Lower leg skin (tissue), 4 donors: Measurements from ENCODE around the gene NPTX2. TPM values are rescaled to one million over a fixed set of nuclear protein-coding genes. Genes with fewer than 3 reads are reported as not detected.

Source experiments
- DNase-seq, 2 donors: peaks; one replicate each; pipeline ENCODE4 v3.0.0-alpha.2; 2019; ENCODE audit warnings: low spot score in 2 of 2
- H3K4me3 ChIP-seq: fragments of 200-600 bp; sonication (generic); 2 replicates; pipeline ENCODE4 v1.5.1; 2017; ENCODE audit warnings: mild to moderate bottlenecking, low read depth; ENCODE audit not compliant: poor library complexity, severe bottlenecking
- CTCF ChIP-seq, 3 donors: fragments of 450-650 bp; IDR thresholded peaks; one replicate each; pipeline ENCODE4 v1.5.1; 2016; ENCODE audit warnings: antibody characterized with exemption in 3 of 3, mild to moderate bottlenecking in 3 of 3, moderate library complexity in 2 of 3
- POLR2A ChIP-seq, 2 donors: fragments of 450-650 bp; IDR thresholded peaks; one replicate each; pipeline ENCODE4 v1.6.1; 2016 to 2017; ENCODE audit warnings: antibody characterized with exemption in 2 of 2, mild to moderate bottlenecking in 1 of 2, moderate library complexity in 1 of 2
- WGBS, 2 donors: methylation state at CpG; one replicate each; pipeline ENCODE4 v1.1.5; 2018; 5-methylcytosine and 5-hydroxymethylcytosine counted together
- intact Hi-C: fragments of 100-400 bp; cut with DNase I; formaldehyde crosslinking; loops from one replicate; pipeline ENCODE4 v1.15.0; 2023; ENCODE audit warnings: low total_unique reads
- total RNA-seq, 4 donors: library from RNA; depleted of rRNA; stranded (reverse); fragments of >200 nt; gene quantifications; one replicate each; pipeline ENCODE4 v1.1.0, GENCODE V29; 2016

The NPTX2 gene
- total RNA-seq, 4 donors from 2014 or later: 4.2 to 17.6 (median 10.2) TPM

GRCh38 chr7:98603399-98603788 is 13.7 kb upstream of the NPTX2 start:
- no peak overlapping the region for H3K4me3 ChIP-seq
- intact Hi-C loops: no loop called here
- DNase-seq: no peak
- TF ChIP-seq POLR2A (IDR thresholded peaks at IDR 0.05) (no peak), CTCF (IDR thresholded peaks at IDR 0.05) (no peak)
- 66 to 75% methylated on average over 3 of the region's 3 CpGs for WGBS, 2 donors

GRCh38 chr7:98613601-98614425 is 3.3 kb upstream of the NPTX2 start:
- TF ChIP-seq CTCF (IDR thresholded peaks at IDR 0.05) (no peak), POLR2A (IDR thresholded peaks at IDR 0.05) (no peak)
- no peak overlapping the region for H3K4me3 ChIP-seq
- intact Hi-C loops: no loop called here
- no peak for DNase-seq
- WGBS, 2 donors: 54 to 56% methylated on average over 14 of the region's 14 CpGs

GRCh38 chr7:98616381-98617050 is 569 bp upstream of the NPTX2 start:
- intact Hi-C loops: no loop called here
- TF ChIP-seq POLR2A (IDR thresholded peaks at IDR 0.05) (no peak), CTCF (IDR thresholded peaks at IDR 0.05) (no peak)
- DNase-seq: no peak
- WGBS, 2 donors: 5% methylated on average over 53 to 64 of the region's 67 CpGs
- no peak overlapping the region for H3K4me3 ChIP-seq

DNA sequence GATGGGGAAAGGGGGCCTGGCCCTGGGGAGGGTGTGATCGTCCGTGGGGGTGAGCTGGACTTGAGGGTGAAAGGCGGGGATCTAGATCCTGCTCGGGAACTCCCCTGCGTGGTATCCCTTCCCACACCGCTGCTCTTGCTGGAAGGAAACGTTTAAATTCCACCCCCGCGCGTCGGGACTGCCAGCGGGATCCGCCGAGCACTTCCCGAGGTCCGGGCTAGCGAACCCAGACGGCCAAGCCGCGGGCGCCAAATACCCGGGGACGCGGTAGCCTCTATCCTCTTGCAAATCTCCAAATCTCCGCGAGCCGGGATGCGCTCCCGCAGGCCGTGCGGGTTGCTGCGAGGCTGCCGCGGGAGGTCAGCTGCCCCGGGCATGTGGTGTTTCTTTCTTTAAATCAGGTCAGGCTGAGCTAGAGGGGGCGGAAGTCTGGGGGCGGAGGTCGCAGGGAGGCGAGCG is 904 bp downstream of the NPTX2 start:
- TF ChIP-seq POLR2A (IDR thresholded peaks at IDR 0.05) (no peak), CTCF (IDR thresholded peaks at IDR 0.05) (no peak)
- WGBS, 2 donors: 0 to 1% methylated on average over 36 to 40 of the region's 40 CpGs

DNA sequence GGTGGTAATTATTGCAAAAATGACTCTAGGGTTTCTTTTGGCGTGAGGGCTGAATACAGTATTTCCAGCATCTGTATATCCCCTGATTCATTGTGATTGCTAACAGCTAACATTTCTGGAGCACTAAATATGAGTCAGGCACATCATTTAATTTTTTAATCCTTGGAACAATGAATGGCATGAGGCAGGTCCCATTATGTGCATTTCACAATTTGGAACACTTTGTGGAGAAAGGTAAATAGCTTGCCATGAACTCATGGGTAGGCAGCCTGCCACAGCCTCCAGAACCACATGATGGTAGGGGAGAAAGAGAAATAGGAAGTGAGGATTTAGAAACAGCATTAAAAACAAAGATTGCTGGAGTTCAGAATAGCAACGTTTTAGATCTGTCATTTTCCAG is 1.7 kb downstream of the NPTX2 start:
- no peak overlapping the region for H3K4me3 ChIP-seq
- intact Hi-C loops: no loop called here

More for the DNA sequence above, 904 bp downstream of the NPTX2 start:
- no peak for DNase-seq
- intact Hi-C loops: no loop called here
- H3K4me3 ChIP-seq: no peak overlapping the region

More for the DNA sequence above, 1.7 kb downstream of the NPTX2 start:
- WGBS, 2 donors: 5 to 12% methylated on average over 2 of the region's 2 CpGs
- no peak for TF ChIP-seq POLR2A (IDR thresholded peaks at IDR 0.05)
- no peak for TF ChIP-seq CTCF (IDR thresholded peaks at IDR 0.05)
- no peak for DNase-seq
